Anterior cingulate cortex (tissue), 58 donors: ENCODE data around the gene HLA-B.

Experiments used
- DNase-seq, 58 donors: peaks; one replicate each; lab custom pipeline; 2025; lab: John Stamatoyannopoulos, UW

Gene HLA-B

DNA sequence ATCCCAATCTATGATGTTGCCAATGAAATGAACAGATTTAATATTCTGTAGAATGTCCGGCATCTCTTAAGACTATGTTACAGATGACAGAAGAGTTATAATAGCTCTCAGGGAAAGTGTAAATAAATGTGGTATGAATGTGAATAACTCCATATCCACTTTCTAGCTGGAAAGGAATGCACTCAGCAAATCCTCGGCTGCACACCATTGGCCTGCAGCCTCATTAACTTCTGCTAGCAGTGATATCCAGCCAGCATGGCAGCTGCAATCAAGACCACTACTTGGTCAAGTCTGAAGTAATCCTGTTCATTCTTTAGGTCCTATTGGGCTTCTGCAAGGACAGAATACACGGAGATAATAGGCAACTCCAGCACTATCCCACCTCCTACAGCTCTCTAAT lies 29.1 kb upstream of the HLA-B start:
- no peak for DNase-seq

DNA sequence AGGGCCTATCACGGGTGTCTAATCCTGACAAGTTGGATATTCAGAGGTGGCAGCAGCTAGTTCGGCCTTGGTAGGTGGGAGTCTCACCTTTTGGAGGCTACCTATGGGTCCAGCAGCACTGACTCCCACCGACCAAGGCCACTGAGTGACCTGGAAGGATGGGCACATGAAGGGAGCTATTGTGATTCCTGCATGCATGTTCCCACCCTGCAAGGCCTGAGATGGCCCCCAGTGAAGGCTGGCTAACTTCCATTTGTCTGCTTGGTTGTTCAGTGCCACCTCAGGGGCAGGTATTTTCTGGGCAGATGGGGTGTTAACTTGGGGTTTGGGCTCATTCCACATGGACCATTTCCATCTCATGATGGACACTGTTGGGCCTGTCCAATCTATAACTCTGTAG lies 28.1 kb upstream of the HLA-B start:
- no peak for DNase-seq

DNA sequence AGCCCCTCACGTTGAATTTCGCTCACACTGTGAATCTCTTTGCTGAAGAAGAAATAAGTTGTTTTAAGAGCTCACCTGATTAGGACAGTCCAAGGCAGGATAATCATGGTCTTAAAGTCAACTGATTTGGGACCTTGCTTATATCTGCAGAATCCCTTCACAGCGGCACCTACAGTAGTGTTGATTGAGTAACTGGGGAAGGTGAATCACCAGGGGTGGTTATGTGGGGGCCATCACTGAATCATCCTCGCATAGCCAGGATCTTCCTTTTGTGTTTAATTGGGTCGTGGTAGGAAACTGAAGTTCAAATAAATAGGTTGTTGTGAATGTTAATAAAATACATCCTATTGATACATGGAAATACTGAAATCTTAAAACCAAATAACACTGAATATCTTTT lies 26.2 kb upstream of the HLA-B start:
- no peak for DNase-seq

DNA sequence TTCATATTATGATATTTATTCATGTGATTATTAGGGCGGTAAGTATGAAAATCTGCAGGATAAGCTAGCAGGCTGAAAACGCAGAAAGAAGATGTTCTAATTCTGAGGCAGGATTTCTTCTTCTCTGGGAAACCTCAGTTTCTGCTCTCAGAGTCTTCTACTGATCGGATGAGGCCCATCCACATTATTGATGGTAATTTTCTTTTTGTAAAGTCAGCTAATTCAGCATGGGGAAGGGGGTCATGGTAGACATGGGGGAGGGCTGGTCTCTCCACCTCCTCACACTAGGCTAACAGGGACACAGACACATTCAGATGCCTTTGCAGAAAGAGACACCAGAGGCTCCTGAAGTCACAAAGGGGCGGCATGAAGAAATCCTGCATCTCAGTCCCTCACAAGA lies 24.7 kb upstream of the HLA-B start:
- DNase-seq: no peak

- no peak for DNase-seq
Observed at GRCh38 chr6:31379850-31380249, 22.9 kb upstream of the HLA-B start.

- DNase-seq: no peak
Observed at GRCh38 chr6:31378721-31379103, 21.7 kb upstream of the HLA-B start.

- no peak for DNase-seq
Observed at GRCh38 chr6:31378062-31378720, 21.2 kb upstream of the HLA-B start.

DNA sequence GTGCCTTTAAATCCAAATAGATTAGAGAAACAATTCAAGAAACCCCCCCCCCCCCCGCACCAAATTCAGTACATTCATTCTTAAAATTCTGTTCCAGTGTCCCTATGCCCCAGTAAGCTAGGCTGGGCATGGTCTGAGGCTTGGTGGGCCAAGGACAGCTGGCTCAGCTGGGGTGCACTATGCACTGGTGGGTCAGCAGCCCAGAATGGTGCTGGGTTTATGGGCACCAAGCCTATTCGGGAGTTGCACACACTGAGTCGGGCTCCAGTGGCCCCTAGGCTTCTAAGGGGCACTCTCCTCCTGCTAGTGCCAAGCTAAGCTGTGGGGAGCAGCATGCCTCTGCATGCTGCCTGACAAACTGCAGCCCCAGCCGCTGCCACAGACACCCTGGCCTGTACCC lies 20.1 kb upstream of the HLA-B start:
- DNase-seq: no peak

- no peak for DNase-seq
Observed at GRCh38 chr6:31375699-31376098, 18.7 kb upstream of the HLA-B start.

- DNase-seq: peak in 1 of 58 donors; percentile 29
Observed at GRCh38 chr6:31374118-31374517, 17.1 kb upstream of the HLA-B start.

DNA sequence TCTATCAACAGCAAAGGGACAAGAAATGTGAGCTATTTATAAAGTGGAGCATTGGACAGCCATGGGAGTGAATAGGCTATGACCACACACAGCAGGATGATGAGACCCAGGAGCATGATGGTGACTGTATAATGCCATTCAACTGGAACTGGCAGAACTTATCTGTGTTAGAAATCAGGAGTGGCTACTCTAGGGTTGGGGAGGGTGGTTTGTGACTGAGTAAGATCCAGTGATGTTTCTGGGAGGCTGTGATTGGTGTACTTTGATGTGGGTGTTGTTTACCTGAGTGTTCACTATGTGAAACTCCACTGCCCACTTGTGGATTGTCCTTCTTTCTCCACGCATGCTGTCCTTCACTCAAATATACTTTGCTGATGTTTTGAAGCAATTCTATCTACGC lies 11.5 kb upstream of the HLA-B start:
- no peak for DNase-seq

- DNase-seq: peak in 57 of 58 donors; percentile 41 to 95 (median 75)
Observed at GRCh38 chr6:31366693-31367470, 9.9 kb upstream of the HLA-B start.

- no peak for DNase-seq
Observed at GRCh38 chr6:31365864-31366263, 8.9 kb upstream of the HLA-B start.

DNA sequence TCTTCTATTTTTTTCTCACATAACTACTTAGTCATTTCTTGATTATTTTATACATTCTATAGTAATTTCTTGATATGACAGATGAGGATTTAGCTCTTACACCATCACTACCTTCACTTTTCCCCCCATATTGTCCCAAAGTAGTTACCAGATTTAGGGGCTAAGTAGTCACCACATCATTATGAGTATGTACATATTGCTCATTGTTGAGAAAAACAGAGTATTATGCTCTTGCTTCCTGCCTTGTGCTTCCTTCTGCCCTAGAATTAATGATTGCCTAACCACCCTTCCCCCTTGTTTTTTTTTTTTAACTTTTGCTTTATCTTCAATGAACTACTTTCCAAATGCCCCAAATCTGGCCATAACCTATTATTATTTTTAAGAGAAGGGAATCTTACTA lies 6.8 kb upstream of the HLA-B start:
- DNase-seq: no peak

DNA sequence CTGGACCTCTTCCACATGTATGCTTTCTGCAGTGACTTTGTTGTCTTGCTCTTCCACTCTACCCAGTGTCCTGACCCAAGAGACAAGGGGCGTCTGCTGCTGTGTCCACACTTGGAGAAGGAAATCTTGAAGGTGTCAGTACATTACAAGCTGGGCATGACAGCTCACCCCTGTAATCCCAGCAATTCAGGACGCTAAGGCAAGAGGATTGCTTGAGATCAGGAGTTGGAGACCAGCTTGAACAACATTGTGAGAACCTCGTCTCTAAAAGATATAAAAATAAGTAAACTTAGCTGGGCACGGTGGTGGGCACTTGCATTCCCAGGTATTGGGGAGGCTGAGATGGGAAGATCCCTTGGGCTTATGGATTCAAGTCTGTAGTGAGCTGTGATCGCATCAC lies 5.8 kb upstream of the HLA-B start:
- no peak for DNase-seq

DNA sequence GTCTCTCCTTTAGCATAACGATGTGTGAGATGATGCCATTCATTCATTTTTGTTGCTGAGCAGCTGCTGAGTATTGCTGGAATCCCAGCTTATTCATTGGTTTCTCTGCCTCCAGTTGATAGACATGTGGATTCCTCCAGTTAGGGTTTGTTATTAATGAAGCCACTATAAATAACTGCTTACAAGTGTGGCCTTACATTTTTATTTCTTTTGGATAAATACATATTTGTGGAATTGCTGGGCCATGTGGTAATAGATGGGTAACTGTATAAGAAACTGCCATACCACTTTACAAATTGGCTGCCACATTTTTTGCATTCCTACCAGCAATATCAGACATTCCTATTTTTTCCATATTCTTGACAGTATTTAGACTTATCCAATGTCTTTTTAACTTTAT lies 2.6 kb upstream of the HLA-B start:
- DNase-seq: no peak

DNA sequence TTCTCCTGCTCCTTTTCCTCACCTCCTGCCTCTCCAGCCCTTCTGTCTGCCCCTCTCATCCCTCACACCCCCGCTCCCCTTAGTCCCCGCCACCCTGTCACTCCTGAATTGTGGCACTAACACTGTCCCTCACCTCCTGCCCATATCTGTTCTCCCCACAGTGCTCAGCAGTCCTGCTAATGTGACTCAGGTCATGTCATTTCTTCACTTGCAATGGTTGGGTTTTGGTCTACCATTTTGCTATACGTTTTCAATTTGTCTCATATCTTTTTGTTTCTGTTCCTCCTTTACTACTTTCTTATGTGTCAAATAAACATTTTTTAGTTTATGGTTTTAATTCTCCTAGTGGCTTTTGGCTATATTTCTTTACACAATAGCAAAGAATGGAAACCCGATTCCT lies 1.3 kb upstream of the HLA-B start:
- no peak for DNase-seq

- DNase-seq: no peak
Observed at GRCh38 chr6:31357886-31358285, 907 bp upstream of the HLA-B start.

GRCh38 chr6:31356216-31356945 lies 598 bp downstream of the HLA-B start:
- DNase-seq: peak in 4 of 58 donors; percentile 2 to 22 (median 14)

GRCh38 chr6:31355583-31355948 lies 1.4 kb downstream of the HLA-B start:
- DNase-seq: no peak

- no peak for DNase-seq
Observed at GRCh38 chr6:31354864-31355582, 2.0 kb downstream of the HLA-B start.
